CD4-positive, alpha-beta memory T cell (primary cell): ENCODE results near the gene CAMKV. TPM values are rescaled to one million over a fixed set of nuclear protein-coding genes. Genes with fewer than 3 reads are reported as not detected.
A peak's percentile ranks its signal among the peaks of the same experiment; 100 is the strongest.
"Not testable (repeated sequence)": the region's sequence is repeated elsewhere in the genome, so short reads cannot be mapped to it uniquely, and the experiment has no call there.

ENCODE experiments used
- CTCF ChIA-PET: fragments of 350-600 bp; sonication (Branson Sonifier 250); formaldehyde crosslinking; loops from one replicate; lab custom pipeline; 2021; ENCODE audit warnings: inconsistent platforms; ENCODE audit not compliant: partially characterized antibody; lab: Charles Lee
- POLR2A ChIA-PET: fragments of 350-600 bp; sonication (Branson Sonifier 250); formaldehyde crosslinking; loops from one replicate; lab custom pipeline; 2021; ENCODE audit not compliant: partially characterized antibody; lab: Charles Lee
- DNase-seq, 5 donors: peaks; one replicate each; pipeline versions ENCODE4 v3.0.0 to v3.0.0-alpha.2; 2020 to 2022; ENCODE audit warnings: mixed read lengths in 1 of 5
- H3K27ac ChIP-seq: one replicate; pipeline ENCODE4 v1.7.0; 2013; ENCODE audit warnings: low read depth, low read length
- H3K27me3 ChIP-seq: 2 replicates; pipeline ENCODE4 v1.7.0; 2013; ENCODE audit warnings: mild to moderate bottlenecking, low read length, moderate library complexity; ENCODE audit not compliant: insufficient read depth
- H3K36me3 ChIP-seq: 2 replicates; pipeline ENCODE4 v1.7.0; 2013; ENCODE audit warnings: mild to moderate bottlenecking, low read length, moderate library complexity; ENCODE audit not compliant: insufficient read depth
- H3K4me1 ChIP-seq: 2 replicates; pipeline ENCODE4 v1.7.0; 2013; ENCODE audit warnings: mild to moderate bottlenecking, low read length, moderate library complexity; ENCODE audit not compliant: insufficient read depth
- H3K4me3 ChIP-seq, 2 donors: one replicate each; pipeline ENCODE4 v1.7.0; 2013; ENCODE audit warnings: low read length in 2 of 2, mild to moderate bottlenecking in 1 of 2
- H3K9me3 ChIP-seq, 2 donors: one replicate each; pipeline ENCODE4 v1.7.0; 2013; ENCODE audit warnings: low read length in 2 of 2, control low read depth in 1 of 2; ENCODE audit not compliant: control insufficient read depth in 1 of 2
- H3K27ac Mint-ChIP-seq, 7 donors: one replicate each; pipeline ENCODE4 v1.8.0; 2020 to 2021; ENCODE audit warnings: mixed read lengths in 7 of 7, mild to moderate bottlenecking in 6 of 7, inconsistent platforms in 3 of 7, moderate library complexity in 3 of 7
- H3K27me3 Mint-ChIP-seq, 2 donors: one replicate each; pipeline ENCODE4 v1.8.0; 2020 to 2021; ENCODE audit warnings: mixed read lengths in 2 of 2
- H3K36me3 Mint-ChIP-seq, 2 donors: one replicate each; pipeline ENCODE4 v1.8.0; 2020 to 2021; ENCODE audit warnings: mixed read lengths in 2 of 2, inconsistent platforms in 1 of 2, mild to moderate bottlenecking in 1 of 2
- H3K4me1 Mint-ChIP-seq, 4 donors: one replicate each; pipeline ENCODE4 v1.8.0; 2020 to 2021; ENCODE audit warnings: mixed read lengths in 4 of 4, mild to moderate bottlenecking in 1 of 4
- H3K4me3 Mint-ChIP-seq, 8 donors: one replicate each; pipeline ENCODE4 v1.8.0; 2020 to 2021; ENCODE audit warnings: mixed read lengths in 8 of 8, mild to moderate bottlenecking in 7 of 8, moderate library complexity in 6 of 8, inconsistent platforms in 3 of 8
- H3K9me3 Mint-ChIP-seq, 8 donors: one replicate each; pipeline ENCODE4 v1.8.0; 2020 to 2021; ENCODE audit warnings: mixed read lengths in 8 of 8, mild to moderate bottlenecking in 5 of 8, inconsistent platforms in 3 of 8, moderate library complexity in 1 of 8
- intact Hi-C: fragments of 100-400 bp; cut with micrococcal nuclease; formaldehyde crosslinking; loops from one replicate; pipeline ENCODE4 v1.15.1; 2023
- polyA plus RNA-seq, 2 donors: library from polyadenylated mRNA; unstranded; fragments of 300-500 nt; fragmentation: Illumina TruSeq; gene quantifications; one replicate each; pipeline ENCODE4 v1.2.3, GENCODE V29; 2021
- total RNA-seq, 2 experiments: library from RNA; stranded (reverse); gene quantifications; one replicate each; pipeline ENCODE4 v1.2.3, GENCODE V29; 2021

The CAMKV gene
- total and polyA plus RNA-seq, 4 experiments from 2014 or later, result not detected

- intact Hi-C loops, result no loop called here
- peaks cover 9% of the 10 kb centered on the region for H3K4me1 ChIP-seq
- Mint-ChIP-seq H3K36me3 (peaks cover 27 to 35% of the 10 kb centered on the region in 2 donors), H3K4me1 (peaks cover 8 to 13% (median 11%) of the 10 kb centered on the region in 4 donors), H3K27ac (peak overlapping the region in 1 of 7 donors; percentile 30), H3K4me3 (no peak overlapping the region), H3K9me3 (no peaks in the 10 kb centered on the region), H3K27me3 (no peaks in the 10 kb centered on the region)
- H3K27ac ChIP-seq, result no peak overlapping the region
- H3K4me3 ChIP-seq, result no peak overlapping the region
- H3K27me3 ChIP-seq, result no peaks in the 10 kb centered on the region
- DNase-seq, result no peak
- H3K36me3 ChIP-seq, result peaks cover 17% of the 10 kb centered on the region
- ChIA-PET POLR2A (no interaction called here), CTCF (no interaction called here)
- H3K9me3 ChIP-seq, result no peaks in the 10 kb centered on the region
These were observed 41.4 kb upstream of the CAMKV start for GRCh38 chr3:49911124-49911420.

GRCh38 chr3:49910409-49911123, 40.9 kb upstream of the CAMKV start:
- intact Hi-C loops, result no loop called here
- Histone ChIP-seq H3K4me1 (peaks cover 14% of the 10 kb centered on the region), H3K27me3 (no peaks in the 10 kb centered on the region), H3K36me3 (peaks cover 17% of the 10 kb centered on the region), H3K27ac (no peak overlapping the region), H3K4me3 (no peak overlapping the region), H3K9me3 (no peaks in the 10 kb centered on the region)
- no peak overlapping the region for H3K4me3 Mint-ChIP-seq
- peaks cover 13 to 18% (median 16%) of the 10 kb centered on the region in 4 donors for H3K4me1 Mint-ChIP-seq
- no peaks in the 10 kb centered on the region for H3K9me3 Mint-ChIP-seq
- no peak for DNase-seq
- no peaks in the 10 kb centered on the region for H3K27me3 Mint-ChIP-seq
- peak overlapping the region in 1 of 7 donors; percentile 30 for H3K27ac Mint-ChIP-seq
- ChIA-PET POLR2A (no interaction called here), CTCF (no interaction called here)
- H3K36me3 Mint-ChIP-seq, result peaks cover 27 to 34% of the 10 kb centered on the region in 2 donors

- CTCF ChIA-PET, result interaction anchor here (1.2 kb wide), 1 partner anchor 9 kb away, joined by 4 read pairs; no protein-coding TSS in a partner anchor
- Histone ChIP-seq H3K27me3 (no peaks in the 10 kb centered on the region), H3K4me3 (no peak overlapping the region), H3K9me3 (no peaks in the 10 kb centered on the region), H3K27ac (no peak overlapping the region), H3K36me3 (peaks cover 17% of the 10 kb centered on the region), H3K4me1 (peaks cover 32% of the 10 kb centered on the region)
- intact Hi-C loops, result loop anchor here (5.0 kb wide), 1 partner anchor 71 kb away; no protein-coding TSS in a partner anchor
- Mint-ChIP-seq H3K4me3 (no peak overlapping the region), H3K36me3 (peaks cover 27 to 34% of the 10 kb centered on the region in 2 donors), H3K27ac (no peak overlapping the region), H3K27me3 (no peaks in the 10 kb centered on the region), H3K9me3 (no peaks in the 10 kb centered on the region), H3K4me1 (peaks cover 16 to 34% (median 24%) of the 10 kb centered on the region in 4 donors)
- DNase-seq, result no peak
- POLR2A ChIA-PET, result interaction anchor here (1.1 to 1.2 kb wide), 2 partner anchors 21 to 105 kb away, joined by 3 to 5 read pairs; partner anchors contain the start of genes INKA1 and MON1A
These were observed 38.9 kb upstream of the CAMKV start for GRCh38 chr3:49908373-49909199.

GRCh38 chr3:49906073-49906743, 36.5 kb upstream of the CAMKV start:
- Histone ChIP-seq H3K4me1 (peaks cover 35% of the 10 kb centered on the region), H3K4me3 (peak overlapping the region in 1 of 2 donors; percentile 4), H3K9me3 (no peaks in the 10 kb centered on the region), H3K27ac (peak overlapping the region; percentile 40), H3K27me3 (no peaks in the 10 kb centered on the region), H3K36me3 (peaks cover 12% of the 10 kb centered on the region)
- intact Hi-C loops, result loop anchor here (1.0 to 5.0 kb wide), 4 partner anchors 33 to 104 kb away; partner anchors contain the start of gene CAMKV
- Mint-ChIP-seq H3K9me3 (no peaks in the 10 kb centered on the region), H3K4me1 (peaks cover 15 to 36% (median 25%) of the 10 kb centered on the region in 4 donors), H3K27me3 (no peaks in the 10 kb centered on the region), H3K4me3 (peak overlapping the region; percentile 48 to 82 (median 62)), H3K36me3 (peaks cover 11 to 17% of the 10 kb centered on the region in 2 donors), H3K27ac (peak overlapping the region; percentile 77 to 92 (median 87))
- DNase-seq, result peak; percentile 39 to 64 (median 41)
- POLR2A ChIA-PET, result interaction anchor here (1.5 kb wide), 1 partner anchor 34 kb away, joined by 5 read pairs; the partner anchor contains the start of gene RBM6
- CTCF ChIA-PET, result interaction anchor here (0.7 to 2.7 kb wide), 9 partner anchors 10 to 366 kb away, joined by 3 to 19 read pairs (median 4); partner anchors contain the start of genes INKA1 and TRAIP

- H3K4me3 ChIP-seq, H3K9me3 ChIP-seq, H3K27me3 Mint-ChIP-seq, H3K36me3 ChIP-seq, H3K9me3 Mint-ChIP-seq, intact Hi-C loops, CTCF ChIA-PET, H3K27me3 ChIP-seq, DNase-seq, POLR2A ChIA-PET, H3K36me3 Mint-ChIP-seq: not testable (repeated sequence)
- Histone ChIP-seq H3K4me1 (peaks cover 35% of the 10 kb centered on the region), H3K27ac (peak overlapping the region; percentile 23)
- Mint-ChIP-seq H3K4me1 (peaks cover 15 to 36% (median 25%) of the 10 kb centered on the region in 4 donors), H3K4me3 (peak overlapping the region in 6 of 8 donors; percentile 31 to 86 (median 80)), H3K27ac (peak overlapping the region in 2 of 7 donors; percentile 94)
These were observed 34.7 kb upstream of the CAMKV start for GRCh38 chr3:49904448-49904847.

- Mint-ChIP-seq H3K27ac (peak within 1 kb of the TSS; percentile 38 to 95 (median 92)), H3K36me3 (peaks cover 0 to 3% of the 10 kb centered on the region in 2 donors), H3K4me1 (peaks cover 15 to 36% (median 25%) of the 10 kb centered on the region in 4 donors), H3K27me3 (no peaks in the 10 kb centered on the region), H3K4me3 (peak within 1 kb of the TSS; percentile 75 to 87 (median 85)), H3K9me3 (no peaks in the 10 kb centered on the region)
- DNase-seq, result peak; percentile 83 to 85 (median 84)
- intact Hi-C loops, result no loop called here
- H3K4me3 ChIP-seq, result peak within 1 kb of the TSS; percentile 29 to 47
- peaks cover 35% of the 10 kb centered on the region for H3K4me1 ChIP-seq
- CTCF ChIA-PET, result no interaction called here
- no peaks in the 10 kb centered on the region for H3K27me3 ChIP-seq
- H3K27ac ChIP-seq, result peak within 1 kb of the TSS; percentile 23
- H3K9me3 ChIP-seq, result no peaks in the 10 kb centered on the region
- POLR2A ChIA-PET, result interaction anchor here (1.2 kb wide), 1 partner anchor 26 kb away, joined by 4 read pairs; the partner anchor contains the start of gene MON1A
- no peaks in the 10 kb centered on the region for H3K36me3 ChIP-seq
These were observed 34.0 kb upstream of the CAMKV start, which contains the start of gene MST1R for GRCh38 chr3:49903451-49904424. Gene MST1R, minus strand, starts transcription at chr3:49903873. Its CDS starts 264 bp downstream, at chr3:49903609.
